Right hindlimb (tissue), 1 donor: ENCODE measurements around the gene SLC25A43.
"Not testable (repeated sequence)": the region's sequence is repeated elsewhere in the genome, so short reads cannot be mapped to it uniquely, and the experiment has no call there.

Experiments used
- DNase-seq: peaks from one replicate; pipeline ENCODE4 v3.0.0-alpha.2; 2018

The SLC25A43 gene

DNA sequence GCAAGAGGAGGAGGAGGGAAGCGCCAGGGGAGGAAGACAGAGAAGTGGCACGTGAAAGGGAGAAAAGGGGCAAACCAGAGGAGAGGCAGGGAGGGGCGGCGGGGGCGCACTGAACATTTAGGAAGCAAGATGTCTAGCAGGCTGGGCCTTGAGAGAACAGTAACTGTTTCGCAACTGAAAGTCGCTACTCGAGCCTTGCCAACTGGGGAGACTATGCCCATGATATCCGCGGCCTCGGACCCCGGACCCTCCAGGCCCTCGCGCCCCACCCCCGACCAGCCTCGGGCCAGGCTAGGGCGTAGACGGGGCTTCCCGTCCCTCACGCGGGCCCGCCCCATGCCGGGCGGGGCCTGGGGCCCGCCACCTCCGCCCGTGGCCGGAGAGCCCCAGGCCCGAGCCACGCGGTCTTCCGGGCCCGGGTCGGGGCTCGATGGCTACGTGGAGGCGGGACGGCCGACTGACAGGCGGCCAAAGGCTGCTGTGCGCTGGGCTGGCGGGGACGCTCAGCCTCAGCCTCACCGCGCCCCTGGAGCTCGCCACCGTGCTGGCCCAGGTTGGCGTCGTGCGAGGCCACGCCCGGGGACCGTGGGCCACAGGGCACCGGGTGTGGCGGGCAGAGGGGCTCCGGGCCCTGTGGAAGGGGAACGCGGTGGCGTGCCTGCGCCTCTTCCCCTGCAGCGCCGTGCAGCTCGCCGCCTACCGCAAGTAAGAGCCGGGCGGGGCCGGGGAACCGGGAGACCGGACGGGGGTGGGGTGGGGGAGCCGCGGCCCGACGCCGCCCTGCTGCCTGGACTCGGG is at the start of gene SLC25A43:
SLC25A43 (plus strand) TSS at position 363 of the 798 bp plus-strand sequence; CDS start at position 431, 68 bp downstream.
- peak; percentile 37 for DNase-seq

DNA sequence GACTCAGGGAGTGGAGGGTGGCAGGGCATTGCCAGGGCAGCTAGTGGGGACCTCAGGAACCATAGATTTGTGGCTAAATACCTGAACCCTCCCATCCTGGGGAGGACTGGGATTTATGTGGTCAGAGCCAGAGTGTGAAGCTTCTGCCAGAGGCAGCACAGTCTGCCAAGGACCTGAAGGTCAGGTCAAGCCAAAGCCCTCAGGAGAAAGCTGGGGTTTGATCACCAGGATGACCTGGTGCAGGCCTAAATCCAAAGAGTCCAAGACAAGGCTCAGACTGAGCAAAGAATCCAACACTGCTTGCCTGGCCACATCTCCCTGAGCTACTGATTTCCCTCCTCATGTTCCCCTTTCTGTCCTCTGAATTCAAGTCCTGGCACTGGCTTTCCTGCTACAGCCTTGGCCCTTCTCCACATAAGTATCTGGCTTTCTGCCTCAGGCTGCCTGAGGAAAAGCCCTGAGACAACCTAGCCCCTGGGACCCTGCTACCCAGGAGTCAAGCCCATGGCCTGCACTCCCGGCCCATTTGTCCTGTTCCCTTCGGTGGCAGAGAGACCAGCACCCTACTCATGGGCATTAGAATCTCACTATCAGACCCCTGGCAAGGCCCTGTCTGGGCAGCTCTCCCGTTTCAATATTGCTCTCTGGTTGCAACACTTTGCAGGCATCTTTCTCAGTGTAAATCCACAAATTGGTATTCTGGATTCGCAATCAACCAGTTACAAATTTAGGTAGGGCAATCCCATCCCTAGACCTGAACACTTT is 39.3 kb upstream of the SLC25A43 start:
- no peak for DNase-seq

DNA sequence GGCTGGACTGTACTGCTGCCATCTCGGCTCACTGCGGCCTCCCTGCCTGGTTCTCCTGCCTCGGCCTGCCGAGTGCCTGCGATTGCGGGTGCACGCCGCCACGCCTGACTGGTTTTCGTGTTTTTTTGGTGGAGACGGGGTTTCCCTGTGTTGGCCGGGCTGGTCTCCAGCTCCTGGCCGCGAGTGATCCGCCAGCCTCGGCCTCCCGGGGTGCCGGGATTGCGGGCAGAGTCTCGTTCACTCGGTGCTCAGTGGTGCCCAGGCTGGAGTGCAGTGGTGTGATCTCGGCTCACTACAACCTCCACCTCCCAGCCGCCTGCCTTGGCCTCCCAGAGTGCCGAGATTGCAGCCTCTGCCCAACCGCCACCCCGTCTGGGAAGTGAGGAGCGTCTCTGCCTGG is 37.7 kb upstream of the SLC25A43 start:
- not testable (repeated sequence) for DNase-seq

DNA sequence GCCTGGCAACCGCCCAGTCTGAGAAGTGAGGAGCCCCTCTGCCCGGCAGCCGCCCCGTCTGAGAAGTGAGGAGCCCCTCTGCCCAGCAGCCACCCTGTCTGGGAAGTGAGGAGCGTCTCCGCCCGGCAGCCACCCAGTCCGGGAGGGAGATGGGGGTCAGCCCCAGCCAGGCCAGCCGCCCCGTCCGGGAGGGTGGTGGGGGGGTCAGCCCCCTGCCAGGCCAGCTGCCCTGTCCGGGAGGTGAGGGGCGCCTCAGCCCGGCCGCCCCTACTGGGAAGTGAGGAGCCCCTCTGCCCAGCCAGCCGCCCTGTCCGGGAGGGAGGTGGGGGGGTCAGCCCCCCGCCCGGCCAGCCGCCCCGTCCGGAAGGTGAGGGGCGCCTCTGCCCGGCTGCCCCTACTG is 37.1 kb upstream of the SLC25A43 start:
- DNase-seq = not testable (repeated sequence)

DNA sequence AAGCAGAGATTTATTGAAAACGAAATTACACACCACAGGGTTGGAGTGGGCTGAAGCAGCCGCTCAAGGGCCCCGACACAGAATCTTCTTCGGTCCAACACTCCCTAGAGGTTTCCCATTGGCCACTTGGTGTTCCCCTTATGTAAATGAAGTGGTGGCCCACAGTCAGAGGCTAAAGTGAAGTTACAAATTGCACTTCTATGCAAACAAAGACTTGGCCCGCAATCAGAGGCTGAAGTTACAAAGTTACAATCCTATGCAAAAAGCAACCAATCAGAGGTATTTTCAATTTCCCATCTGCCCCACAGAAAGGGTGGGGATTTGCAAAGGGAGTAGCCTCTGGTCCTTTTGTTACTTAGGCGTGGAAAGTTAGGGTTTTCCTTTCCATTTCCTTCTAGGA is 35.7 kb upstream of the SLC25A43 start:
- DNase-seq = no peak

DNA sequence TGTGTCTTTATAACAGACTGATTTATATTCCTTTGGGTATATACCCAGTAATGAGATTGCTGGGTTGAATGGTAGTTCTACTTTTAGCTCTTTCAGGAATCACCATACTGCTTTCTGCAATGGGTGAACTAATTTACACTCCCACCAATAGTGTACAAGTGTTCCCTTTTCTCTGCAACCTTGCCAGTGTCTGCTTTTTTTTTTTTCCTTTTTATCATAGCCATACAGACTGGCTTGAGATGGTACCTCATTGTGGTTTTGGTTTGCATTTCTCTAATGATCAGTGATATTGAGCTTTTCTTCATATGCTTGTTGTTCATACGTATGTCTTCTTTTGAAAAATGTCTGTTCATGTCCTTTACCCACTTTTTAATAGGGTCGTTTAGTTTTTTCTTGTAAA is 27.3 kb upstream of the SLC25A43 start:
- not testable (repeated sequence) for DNase-seq

DNA sequence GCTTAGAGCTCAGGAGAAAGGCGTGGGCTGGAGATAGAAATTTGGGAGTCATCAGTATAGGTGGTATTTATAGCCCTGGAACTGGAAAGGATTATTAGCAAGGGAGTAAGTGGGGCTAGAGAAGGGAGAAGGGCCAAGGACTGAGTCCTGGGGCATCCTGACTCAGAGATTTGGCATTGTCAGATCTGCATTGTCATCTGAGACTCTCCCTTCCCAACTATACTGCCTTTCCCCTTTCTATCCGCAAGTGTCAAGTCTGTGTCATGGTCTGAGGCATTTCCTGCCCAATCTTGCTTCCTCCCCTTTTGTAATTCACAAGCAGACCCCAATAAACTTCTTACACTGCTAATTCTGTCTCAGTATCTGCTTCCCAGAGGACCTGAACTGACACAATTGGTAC is 24.4 kb upstream of the SLC25A43 start:
- no peak for DNase-seq

DNA sequence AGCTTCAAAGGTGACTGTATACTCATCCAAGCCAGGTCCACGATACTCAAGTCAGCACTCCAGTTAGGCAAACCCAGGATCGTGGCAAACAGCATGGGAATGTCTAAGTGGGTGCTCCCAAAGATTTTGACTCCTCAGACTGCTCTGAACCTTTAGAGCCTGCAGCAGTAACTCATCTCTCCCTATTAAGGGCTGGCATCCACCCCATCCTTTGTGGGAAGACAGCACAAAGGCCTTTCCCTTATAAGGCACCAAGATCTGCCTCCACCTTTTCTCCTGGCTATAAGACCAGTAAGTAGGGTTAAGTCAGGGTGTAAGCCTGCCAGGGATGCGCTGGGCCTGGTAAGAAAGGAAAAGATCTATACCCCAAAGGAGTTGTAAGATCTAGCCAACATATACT is 23.6 kb upstream of the SLC25A43 start:
- no peak for DNase-seq

DNA sequence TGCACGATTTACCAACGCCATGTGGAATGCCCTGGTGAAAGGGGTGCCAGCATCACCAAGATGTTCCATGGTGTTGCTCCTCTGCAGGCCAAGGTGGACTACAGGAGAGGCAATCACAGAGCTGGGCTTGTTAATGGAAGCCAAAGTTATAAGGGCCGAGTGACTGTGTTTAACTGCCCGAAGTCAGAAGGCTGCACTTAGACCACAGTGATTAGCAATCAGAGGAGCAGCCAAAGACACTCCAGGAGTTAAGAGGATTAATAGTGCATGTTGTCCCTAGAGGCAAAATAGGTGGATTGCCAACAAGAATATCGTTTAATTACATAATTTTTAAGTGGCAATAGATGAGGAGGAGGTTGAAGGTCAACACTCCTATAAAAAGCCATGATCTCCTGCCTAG is 22.8 kb upstream of the SLC25A43 start:
- no peak for DNase-seq

DNA sequence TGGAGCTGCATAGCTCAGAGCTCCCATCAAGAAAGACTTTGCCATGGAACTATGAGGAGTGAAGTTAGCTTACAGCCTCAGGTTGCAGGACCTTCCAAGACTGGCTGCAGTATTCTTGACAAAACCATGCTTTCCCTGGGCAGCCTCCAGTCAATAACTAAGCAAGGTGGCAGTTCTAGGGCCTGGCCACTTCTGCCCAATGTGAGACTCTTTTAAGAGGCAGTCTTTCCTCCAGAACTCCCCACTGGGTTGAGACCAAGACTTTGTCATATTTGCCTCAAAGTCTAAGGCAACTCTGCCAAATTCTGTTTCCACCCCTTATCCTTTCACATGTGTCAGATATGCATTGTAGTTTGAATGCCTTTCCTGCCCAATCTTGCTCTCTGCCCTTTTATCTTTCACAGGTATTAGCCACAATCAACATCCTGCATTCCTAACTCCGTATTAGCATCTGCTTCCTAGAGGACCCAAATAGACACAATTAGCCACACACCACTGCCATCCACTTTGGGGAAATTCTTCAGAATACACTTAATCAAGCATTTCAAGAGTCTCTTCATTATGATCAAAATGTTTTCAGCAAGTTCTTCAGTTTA is 17.7 kb upstream of the SLC25A43 start:
- DNase-seq = no peak

DNA sequence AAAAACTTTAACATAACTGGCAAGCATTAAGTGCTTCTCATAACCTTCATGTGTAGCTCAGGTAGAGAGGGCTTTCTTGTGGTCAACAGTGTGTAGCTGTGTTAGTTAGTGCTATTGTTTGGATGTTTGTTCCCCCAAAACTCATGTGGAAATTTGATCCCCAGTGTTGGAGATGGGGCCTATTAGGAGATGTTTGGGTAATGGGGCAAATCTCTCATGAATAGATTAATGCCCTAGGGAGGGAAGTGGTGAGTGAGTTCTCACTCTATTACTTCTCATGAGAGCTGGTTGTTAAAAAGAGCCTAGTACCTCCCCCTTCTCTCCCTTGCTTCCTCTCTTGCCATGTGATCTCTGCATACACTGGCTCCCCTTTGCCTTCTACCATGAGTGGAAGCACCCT is 16.5 kb upstream of the SLC25A43 start:
- DNase-seq = no peak

DNA sequence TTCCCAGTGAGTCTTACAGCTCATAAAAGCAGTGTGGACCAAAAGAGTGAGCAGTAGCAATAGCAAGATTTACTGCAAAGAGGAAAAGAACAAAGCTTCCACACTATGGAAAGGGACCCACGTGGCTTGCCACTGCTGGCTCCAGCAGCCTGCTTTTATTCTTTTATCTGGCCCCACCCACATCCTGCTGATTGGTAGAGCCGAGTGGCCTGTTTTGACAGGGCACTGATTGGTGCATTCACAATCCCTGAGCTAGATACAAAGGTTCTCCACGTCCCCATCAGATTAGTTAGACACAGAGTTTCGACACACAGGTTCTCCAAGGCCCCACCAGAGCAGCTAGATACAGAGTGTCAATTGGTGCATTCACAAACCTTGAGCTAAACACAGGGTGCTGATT is 12.5 kb upstream of the SLC25A43 start:
- DNase-seq = not testable (repeated sequence)

DNA sequence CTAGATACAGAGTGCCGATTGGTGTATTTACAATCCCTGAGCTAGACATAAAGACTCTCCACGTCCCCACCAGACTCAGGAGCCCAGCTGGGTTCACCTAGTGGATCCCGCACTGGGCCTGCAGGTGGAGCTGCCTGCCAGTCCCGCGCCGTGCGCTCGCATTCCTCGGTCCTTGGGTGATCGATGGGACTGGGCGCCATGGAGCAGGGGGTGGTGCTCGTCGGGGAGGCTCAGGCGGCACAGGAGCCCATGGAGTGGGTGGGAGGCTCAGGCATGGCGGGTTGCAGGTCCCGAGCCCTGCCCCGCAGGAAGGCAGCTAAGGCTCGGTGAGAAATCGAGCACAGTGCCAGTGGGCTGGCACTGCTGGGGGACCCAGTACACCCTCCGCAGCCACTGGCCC is 11.7 kb upstream of the SLC25A43 start:
- not testable (repeated sequence) for DNase-seq

DNA sequence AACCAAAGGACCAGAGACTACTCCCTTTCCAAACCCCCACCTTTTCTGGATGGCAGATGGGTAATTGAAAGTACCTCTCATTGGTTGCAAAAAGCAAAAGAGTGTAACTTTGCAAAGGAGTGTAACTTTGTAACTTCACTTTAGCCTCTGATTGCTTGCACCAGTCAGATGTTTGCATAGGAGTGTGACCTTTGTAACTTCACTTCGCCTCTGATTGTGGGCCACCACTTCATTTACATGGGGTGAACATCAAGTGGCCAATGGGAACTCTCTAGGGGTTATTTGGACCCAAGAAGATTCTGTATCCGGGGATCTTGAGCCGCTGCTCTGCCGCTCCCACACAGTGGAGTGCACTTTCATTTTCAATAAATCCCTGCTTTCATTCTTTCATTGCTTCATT is 9.9 kb upstream of the SLC25A43 start:
- no peak for DNase-seq

DNA sequence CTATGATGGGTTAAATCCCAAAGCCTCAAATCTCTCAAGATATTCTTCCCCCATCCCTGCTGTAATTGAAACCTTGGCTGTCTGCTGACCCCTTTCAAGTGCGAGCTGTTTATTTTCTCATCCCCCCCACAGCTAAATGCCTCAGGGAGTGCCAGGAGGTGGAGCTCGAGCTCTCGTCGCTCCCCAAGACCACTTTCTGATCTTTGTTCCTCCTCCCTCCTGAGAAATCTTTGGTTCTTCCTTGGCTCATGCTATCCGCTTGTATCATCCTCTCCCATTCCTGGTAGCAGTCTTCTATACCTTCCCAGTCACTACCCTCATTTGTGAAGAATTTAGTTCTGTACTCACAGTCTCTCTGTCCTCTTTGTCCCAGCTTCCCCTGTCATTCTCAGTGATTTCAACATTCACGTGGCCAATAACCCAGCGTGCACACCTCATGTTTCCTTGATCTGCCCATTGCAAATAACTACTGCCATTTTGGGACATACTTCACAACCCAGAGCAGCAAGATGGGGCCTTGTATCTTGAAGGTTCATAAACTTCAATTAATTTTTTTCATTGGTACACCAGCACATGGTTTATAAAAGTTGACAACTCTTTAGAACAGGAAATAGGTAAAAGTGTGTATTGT is 9.2 kb upstream of the SLC25A43 start:
- DNase-seq = no peak

DNA sequence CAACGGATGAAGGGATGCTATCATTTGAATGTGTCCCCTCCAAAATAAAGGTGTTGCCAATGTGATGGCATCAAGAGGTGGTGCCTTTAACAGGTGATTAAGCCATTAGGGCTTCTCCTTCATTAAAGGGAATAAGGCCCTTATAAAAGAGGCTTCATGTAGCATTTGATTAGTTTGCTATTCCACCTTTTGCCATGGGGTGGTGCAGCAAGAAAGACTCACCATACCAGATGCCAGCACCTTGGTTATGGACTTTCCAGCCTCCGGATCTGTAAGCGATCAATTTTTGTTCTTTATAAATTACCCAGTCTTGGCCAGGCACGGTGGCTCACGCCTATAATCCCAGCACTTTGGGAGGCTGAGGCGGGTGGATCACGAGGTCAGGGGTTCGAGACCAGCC is 7.9 kb upstream of the SLC25A43 start:
- DNase-seq = no peak

DNA sequence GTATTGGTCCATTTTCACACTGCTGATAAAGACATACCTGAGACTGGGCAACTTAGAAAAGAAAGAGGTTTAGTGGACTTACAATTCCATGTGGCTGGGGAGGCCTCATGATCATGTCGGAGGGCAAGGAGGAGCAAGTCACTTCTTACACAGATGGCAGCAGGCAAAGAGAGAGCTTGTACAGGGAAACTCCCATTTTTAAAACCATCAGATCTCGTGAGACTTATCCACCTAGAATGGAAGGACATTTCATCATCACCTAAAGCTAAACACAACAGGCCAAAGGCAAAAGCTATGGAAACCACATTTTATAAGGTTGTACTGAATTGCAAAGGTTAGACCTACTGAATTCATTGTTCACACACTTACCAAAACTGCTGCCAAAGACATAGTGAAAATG is 6.0 kb upstream of the SLC25A43 start:
- no peak for DNase-seq

DNA sequence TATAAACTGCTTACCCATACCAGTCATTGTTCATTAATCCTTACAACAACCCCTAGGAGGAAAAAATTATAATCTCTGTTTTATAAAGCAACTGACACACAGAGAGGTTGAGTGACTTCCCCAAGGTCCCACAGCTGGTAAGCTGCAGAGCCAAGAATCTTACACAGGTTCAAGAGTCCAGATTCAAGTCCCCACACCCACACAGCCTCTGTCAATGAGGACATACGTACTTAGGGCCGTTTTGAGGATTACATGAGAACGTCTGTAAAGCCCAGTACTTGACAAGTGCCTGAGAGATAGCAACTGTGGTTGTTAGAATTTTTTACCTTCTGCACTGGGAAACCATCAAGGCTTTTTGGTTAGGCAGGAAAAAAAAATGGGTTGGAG is 556 bp upstream of the SLC25A43 start:
- no peak for DNase-seq

DNA sequence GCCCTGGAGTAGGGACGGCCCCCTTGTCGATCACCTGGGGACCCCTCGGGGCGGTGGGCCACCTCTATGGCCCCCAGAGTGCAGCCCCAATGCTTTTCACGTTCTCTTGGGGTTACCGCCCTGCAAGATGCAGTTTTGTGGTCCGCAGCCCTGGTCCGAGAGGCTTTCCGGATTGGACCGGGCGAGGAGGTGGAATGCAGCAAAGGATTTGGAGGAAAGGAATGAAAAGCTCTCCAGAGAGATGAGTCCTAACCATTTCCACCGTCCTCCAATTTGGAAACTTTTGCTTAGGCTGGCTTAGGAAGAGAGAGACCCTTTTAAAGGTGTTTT is 601 bp downstream of the SLC25A43 start:
- DNase-seq = no peak

DNA sequence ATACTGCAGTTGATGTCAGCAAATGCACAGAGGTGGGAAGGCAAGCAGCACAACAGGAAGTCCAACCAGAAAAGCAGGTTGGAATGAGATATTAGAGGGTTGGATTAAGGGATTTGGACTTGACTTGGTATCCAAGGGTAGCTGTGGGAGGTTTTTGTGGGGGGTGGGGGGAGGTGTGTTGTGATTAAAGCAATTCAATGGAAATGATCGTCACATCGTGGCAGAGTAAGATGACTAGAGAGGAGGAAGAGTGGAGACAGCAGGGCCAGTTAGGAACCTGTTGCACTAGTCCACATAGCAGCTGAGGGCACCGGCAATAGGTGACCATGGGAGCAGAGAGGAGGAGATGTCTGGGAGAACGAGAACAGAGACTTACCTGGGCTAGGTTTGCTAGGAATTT is 2.4 kb downstream of the SLC25A43 start:
- DNase-seq = no peak

DNA sequence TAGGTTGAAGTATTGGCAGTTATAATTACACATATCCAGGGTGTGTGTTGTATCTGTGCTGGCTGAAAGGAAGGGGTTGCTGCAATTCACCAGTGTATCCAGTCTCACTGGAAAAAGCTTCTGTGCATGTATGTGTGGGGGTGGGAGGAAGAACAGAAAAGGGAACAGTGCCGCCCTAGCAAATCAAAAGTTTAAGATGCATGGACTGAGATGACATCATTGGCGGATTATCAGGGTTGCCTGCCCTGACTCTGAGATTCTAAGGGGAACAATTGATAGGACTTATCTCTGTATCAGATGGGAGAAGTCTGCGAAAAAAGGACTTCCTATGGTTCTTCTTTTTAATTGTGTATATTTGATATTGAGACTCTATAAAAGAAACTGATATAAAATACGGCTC is 3.5 kb downstream of the SLC25A43 start:
- DNase-seq = no peak

DNA sequence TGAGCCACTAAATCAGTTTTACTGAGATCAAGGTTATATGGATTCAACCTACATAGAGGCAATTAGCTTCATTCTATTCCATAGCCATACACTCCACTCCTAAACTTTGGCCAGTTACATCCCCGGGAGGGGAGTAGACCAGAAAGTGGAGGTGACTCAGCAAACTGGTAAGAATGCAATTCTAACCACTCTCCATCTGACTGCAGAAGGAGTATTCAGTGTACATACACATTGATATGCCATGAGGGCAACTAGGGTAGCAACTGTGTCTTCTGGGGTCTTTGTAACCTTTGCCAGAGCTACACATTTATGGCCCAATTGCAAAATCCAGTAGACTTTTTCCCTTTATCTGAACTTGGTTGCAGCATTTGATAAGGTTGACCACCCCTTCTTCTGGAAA is 7.6 kb downstream of the SLC25A43 start:
- no peak for DNase-seq

DNA sequence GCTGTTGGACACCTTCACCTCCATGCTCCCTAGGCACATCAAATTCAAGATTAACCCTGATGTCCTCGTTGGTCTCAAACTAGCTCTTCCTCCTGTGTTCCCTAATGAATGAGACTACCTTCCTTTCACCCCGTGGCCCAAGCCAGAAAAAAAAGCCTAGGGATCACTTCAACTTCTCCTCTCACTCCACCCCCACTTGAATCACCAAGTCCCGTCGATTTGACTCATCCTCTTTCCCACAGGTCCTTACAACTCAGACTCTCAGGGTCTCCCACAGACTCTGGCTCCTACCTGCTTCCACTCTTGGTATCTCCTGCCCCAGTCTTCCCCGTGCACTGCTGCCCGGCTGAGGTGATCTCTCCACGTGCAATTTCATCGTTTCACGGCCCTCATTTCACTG is 8.5 kb downstream of the SLC25A43 start:
- DNase-seq = no peak
